ENCODE data around the gene HOXA2.

The HOXA2 gene

DNA sequence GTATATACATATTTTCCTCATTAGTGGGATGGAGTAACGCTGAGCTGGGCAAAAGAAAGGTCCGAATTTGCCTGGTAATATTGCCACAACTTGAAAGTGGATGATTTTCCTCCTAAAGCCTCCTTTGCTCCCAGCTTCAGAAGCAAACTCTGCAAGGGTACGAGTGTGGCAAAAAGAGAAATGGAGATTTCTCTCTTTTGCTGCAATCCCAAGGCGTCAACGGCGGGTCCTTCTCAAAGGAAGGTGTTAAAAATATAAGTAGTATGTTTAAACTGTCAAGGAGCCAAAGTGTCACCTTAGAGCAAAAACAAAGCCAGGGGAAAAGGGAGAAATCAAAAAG is 12.4 kb upstream of the HOXA2 start:
- DNase-seq (ENCODE audit: low read depth) = no peak
- TF ChIP-seq, protein P1, sequence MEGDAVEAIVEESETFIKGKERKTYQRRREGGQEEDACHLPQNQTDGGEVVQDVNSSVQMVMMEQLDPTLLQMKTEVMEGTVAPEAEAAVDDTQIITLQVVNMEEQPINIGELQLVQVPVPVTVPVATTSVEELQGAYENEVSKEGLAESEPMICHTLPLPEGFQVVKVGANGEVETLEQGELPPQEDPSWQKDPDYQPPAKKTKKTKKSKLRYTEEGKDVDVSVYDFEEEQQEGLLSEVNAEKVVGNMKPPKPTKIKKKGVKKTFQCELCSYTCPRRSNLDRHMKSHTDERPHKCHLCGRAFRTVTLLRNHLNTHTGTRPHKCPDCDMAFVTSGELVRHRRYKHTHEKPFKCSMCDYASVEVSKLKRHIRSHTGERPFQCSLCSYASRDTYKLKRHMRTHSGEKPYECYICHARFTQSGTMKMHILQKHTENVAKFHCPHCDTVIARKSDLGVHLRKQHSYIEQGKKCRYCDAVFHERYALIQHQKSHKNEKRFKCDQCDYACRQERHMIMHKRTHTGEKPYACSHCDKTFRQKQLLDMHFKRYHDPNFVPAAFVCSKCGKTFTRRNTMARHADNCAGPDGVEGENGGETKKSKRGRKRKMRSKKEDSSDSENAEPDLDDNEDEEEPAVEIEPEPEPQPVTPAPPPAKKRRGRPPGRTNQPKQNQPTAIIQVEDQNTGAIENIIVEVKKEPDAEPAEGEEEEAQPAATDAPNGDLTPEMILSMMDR (IDR thresholded peaks at IDR 0.05; ENCODE audit: control insufficient read depth, insufficient read depth, low read depth, low read length, missing control alignments) = no peak
- H3K4me3 ChIP-seq (ENCODE audit: control insufficient read depth, low read depth, low read length) = no peak overlapping the region

DNA sequence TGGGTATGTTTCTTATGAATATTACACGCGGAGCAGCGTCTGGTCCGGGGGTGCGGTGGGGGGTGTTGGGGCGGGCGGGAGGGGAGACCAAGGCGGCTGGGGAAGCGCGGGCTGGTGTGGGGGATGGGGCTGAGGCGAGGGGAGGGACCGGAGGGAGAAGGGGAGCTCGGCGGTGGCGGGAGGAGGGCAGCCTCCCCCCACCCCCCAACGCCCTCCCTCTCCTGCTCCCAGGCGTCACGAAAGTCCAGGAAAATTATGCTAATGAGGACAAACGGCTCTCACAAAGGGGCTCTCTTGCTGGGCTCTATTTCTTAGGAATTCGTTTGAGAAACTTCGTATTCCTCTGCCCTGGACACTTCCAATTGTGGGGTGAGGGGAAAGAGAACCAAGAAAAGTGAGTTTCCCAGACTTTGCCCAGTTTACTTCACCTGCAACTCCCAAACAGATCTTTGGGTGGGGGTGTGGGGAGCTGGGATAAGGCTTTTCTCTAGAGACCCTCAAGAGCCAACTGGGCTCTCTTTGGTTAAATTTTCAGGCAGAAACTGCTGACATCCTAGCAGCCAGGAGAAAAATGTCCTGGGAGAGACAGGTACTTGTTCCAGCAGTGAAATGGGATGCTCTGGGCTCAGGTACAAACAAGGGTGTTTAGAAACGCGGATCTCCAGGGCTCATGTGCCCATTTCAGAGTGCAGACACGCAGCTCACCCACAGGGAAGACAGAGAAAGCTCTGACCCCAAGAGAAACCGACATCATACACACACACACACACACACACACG is 11.7 kb upstream of the HOXA2 start:
- H3K4me3 ChIP-seq (ENCODE audit: control insufficient read depth, low read depth, low read length) = no peak overlapping the region
- TF ChIP-seq, protein P1 (IDR thresholded peaks at IDR 0.05; ENCODE audit: control insufficient read depth, insufficient read depth, low read depth, low read length, missing control alignments) = no peak
- DNase-seq (ENCODE audit: low read depth) = no peak

DNA sequence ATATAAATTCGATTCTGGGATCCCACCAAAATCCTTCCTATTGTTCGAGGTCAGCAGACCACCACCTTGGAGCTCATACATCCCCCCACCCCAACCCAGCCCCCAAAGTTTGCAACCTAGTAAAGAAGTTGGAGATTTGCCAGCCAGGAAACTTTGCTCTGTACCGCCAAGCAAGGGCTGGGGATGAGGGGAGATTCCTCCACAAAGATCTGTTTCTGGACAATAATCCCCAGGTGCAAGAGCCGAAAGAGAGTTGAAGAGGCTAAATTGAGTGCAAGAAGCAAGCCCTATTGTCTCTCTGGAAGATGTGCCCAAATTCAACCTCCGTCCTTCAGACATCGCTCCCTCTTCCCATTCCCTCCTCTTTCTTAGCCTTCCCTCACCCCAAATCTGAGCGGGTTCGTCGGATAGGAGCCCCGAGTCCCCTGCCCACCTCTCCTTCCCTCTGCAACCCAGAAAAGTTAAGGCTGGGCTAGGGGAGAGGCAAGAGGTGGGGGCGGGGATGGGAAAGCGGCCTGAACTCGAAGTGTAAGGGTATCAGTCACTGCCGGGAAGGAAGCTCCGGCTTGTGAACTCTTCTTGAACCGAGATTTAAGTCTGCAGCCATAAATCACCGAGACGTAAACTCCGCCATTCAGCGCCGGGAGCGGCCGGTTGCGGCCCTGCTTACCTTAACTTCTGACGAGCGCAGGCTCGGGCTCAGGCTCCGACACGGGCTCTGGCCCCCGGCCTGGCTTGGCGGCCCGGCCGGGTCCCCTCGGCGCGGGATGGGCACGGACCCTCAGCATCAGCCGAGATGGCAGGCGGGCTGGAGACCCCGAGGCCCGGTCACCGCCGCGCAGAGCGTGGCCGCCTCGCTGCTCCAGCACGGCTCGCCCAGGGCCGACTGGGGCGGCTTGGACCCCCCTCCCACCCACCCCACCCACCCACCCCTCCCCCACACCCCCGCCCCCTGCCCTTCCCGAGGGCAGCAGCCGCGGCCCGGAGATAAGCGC is 10.8 kb upstream of the HOXA2 start:
- TF ChIP-seq, protein P1 (IDR thresholded peaks at IDR 0.05; ENCODE audit: control insufficient read depth, insufficient read depth, low read depth, low read length, missing control alignments) = no peak

DNA sequence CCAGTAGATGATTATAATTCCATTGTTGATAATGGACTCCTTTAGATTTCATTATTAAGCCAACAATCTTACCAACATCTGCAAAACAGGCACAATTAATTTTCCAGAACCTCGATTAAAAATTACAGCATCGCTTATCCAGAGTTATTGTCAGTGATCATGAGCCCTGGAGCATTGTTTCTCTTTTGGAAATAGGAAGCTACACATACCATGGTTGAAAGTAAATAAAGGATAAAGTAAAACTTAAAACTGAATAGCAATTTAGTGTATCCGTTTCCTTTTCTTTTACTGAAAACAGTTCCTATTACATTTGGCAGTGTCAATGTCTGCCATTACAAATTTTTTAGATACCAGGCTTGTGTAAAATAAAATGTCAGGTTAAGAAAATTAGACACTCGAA is 9.9 kb upstream of the HOXA2 start:
- H3K4me3 ChIP-seq (ENCODE audit: control insufficient read depth, low read depth, low read length) = no peak overlapping the region
- TF ChIP-seq, protein P1 (IDR thresholded peaks at IDR 0.05; ENCODE audit: control insufficient read depth, insufficient read depth, low read depth, low read length, missing control alignments) = no peak
- DNase-seq (ENCODE audit: low read depth) = no peak

More for the DNA sequence above, 10.8 kb upstream of the HOXA2 start:
- H3K4me3 ChIP-seq (ENCODE audit: control insufficient read depth, low read depth, low read length) = no peak overlapping the region
- no peak for DNase-seq (ENCODE audit: low read depth)

DNA sequence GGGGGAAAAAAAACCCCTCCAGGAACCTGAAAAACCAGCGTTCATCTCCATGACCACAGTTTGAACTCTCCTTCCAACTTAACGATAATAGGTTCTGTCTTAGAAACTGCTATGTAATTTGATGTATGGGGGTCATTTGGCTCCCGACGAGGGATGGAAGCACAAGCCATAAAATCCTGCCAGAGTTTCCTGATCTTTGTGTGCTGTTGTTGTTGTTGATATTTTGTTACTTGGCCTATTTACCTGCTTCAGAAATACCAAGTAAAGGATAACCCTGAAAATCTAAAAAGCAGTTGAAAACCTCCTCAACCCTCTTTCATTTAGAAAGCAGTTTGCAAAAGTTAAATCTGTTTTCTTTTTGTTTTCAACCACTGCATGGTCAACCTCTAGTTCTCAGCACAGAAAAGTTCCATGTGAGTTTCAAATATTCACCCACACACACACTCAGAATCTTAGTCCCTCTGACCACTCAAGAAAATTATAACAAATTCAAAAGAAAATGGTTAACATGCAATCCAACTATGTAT is 9.3 kb upstream of the HOXA2 start:
- DNase-seq (ENCODE audit: low read depth) = no peak
- H3K4me3 ChIP-seq (ENCODE audit: control insufficient read depth, low read depth, low read length) = no peak overlapping the region

More for the DNA sequence above, 9.3 kb upstream of the HOXA2 start:
- TF ChIP-seq, protein P1 (IDR thresholded peaks at IDR 0.05; ENCODE audit: control insufficient read depth, insufficient read depth, low read depth, low read length, missing control alignments) = no peak
